ENCODE results near the gene ARMC12. TPM values are rescaled to one million over a fixed set of nuclear protein-coding genes. Genes with fewer than 3 reads are reported as not detected.
A peak's percentile ranks its signal among the peaks of the same experiment; 100 is the strongest.

The ARMC12 gene
- total and polyA plus RNA-seq, 2 of the 4 experiments (the other 2 are of a cell fraction): 0.18 to 0.74 TPM

- Histone ChIP-seq H4K91ac (ENCODE audit: insufficient read depth, low read depth, low read length) (no peak within 1 kb of the TSS), H3K14ac (replicated peaks; ENCODE audit: low read depth, low read length) (peak within 1 kb of the TSS; percentile 26), H3K9me1 (ENCODE audit: insufficient read depth, low read length) (peaks cover 2% of the 10 kb centered on the region; the same call in 1 of the 2 replicates), H2AFZ (replicated peaks; ENCODE audit: low read length, poor library complexity) (peak within 1 kb of the TSS; percentile 95), H3K9ac (ENCODE audit: low read depth, low read length) (peak within 1 kb of the TSS; percentile 65; the same call in 1 of the 2 replicates), H2AK5ac (ENCODE audit: low read depth, low read length) (peak within 1 kb of the TSS; percentile 64; the same call in 1 of the 2 replicates), H2AK9ac (replicated peaks; ENCODE audit: low read depth, low read length, poor library complexity) (peak within 1 kb of the TSS; percentile 87), H3K79me1 (ENCODE audit: low read depth in 1 of 2, low read length in 2 of 2) (peaks cover 3 to 6% of the 10 kb centered on the region in 2 experiments; a peak in 2 of 4 replicates), H3K18ac (ENCODE audit: low read depth, low read length) (no peak within 1 kb of the TSS), H3K36me3 (ENCODE audit: control insufficient read depth, insufficient read depth, low read length) (no peaks in the 10 kb centered on the region), H3K4me2 (ENCODE audit: low read depth, low read length) (peak within 1 kb of the TSS; percentile 92), H3K23ac (ENCODE audit: low read depth, low read length) (peak within 1 kb of the TSS; percentile 84), H2BK15ac (ENCODE audit: low read depth, low read length) (no peak within 1 kb of the TSS), H3K9me3 (ENCODE audit: control insufficient read depth, insufficient read depth, low read length) (no peaks in the 10 kb centered on the region), H3K4me3 (ENCODE audit: insufficient read depth, low read depth, low read length) (peak within 1 kb of the TSS; percentile 59), H3K27me3 (ENCODE audit: control insufficient read depth, insufficient read depth, low read length) (no peaks in the 10 kb centered on the region), H2BK5ac (ENCODE audit: low read depth, low read length, poor library complexity, severe bottlenecking) (no peak within 1 kb of the TSS), H2BK120ac (ENCODE audit: low read depth, low read length) (no peak within 1 kb of the TSS), H3K4me1 (ENCODE audit: control insufficient read depth, insufficient read depth, low read length) (peaks cover 2% of the 10 kb centered on the region; the same call in 1 of the 2 replicates), H3K56ac (ENCODE audit: extremely low read depth, insufficient read depth, low read length) (no peak within 1 kb of the TSS), H3K27ac (ENCODE audit: insufficient read depth, low read length) (peak within 1 kb of the TSS; percentile 13; the same call in 1 of the 2 replicates), H4K20me1 (ENCODE audit: insufficient read depth, low read length) (peaks cover 5% of the 10 kb centered on the region; the same call in 1 of the 2 replicates), H2BK20ac (ENCODE audit: low read depth, low read length) (no peak within 1 kb of the TSS), H3K4ac (ENCODE audit: low read depth, low read length) (no peak within 1 kb of the TSS), H4K5ac (ENCODE audit: low read depth, low read length) (no peak within 1 kb of the TSS), H4K8ac (ENCODE audit: low read depth in 2 of 2, low read length in 2 of 2) (peak within 1 kb of the TSS in 1 of 2 experiments; percentile 31; a peak in 1 of 4 replicates)
- WGBS, 2 experiments (ENCODE audit: extremely low coverage in 2 of 2, insufficient read length in 1 of 2): 5% methylated on average over 25 of the region's 80 CpGs; no CpG with 5 or more reads in 1 of the 2 experiments
- ChIA-PET POLR2A (ENCODE audit: unreplicated experiment) (no interaction called here), CTCF (no interaction called here)
- TF ChIP-seq USF2 (IDR thresholded peaks at IDR 0.05; ENCODE audit: low read depth, low read length): peak; percentile 72
- peak; percentile 70 for TF ChIP-seq POLR2A (IDR thresholded peaks at IDR 0.05; ENCODE audit: low read depth, low read length)
- TF ChIP-seq, protein P1, sequence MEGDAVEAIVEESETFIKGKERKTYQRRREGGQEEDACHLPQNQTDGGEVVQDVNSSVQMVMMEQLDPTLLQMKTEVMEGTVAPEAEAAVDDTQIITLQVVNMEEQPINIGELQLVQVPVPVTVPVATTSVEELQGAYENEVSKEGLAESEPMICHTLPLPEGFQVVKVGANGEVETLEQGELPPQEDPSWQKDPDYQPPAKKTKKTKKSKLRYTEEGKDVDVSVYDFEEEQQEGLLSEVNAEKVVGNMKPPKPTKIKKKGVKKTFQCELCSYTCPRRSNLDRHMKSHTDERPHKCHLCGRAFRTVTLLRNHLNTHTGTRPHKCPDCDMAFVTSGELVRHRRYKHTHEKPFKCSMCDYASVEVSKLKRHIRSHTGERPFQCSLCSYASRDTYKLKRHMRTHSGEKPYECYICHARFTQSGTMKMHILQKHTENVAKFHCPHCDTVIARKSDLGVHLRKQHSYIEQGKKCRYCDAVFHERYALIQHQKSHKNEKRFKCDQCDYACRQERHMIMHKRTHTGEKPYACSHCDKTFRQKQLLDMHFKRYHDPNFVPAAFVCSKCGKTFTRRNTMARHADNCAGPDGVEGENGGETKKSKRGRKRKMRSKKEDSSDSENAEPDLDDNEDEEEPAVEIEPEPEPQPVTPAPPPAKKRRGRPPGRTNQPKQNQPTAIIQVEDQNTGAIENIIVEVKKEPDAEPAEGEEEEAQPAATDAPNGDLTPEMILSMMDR (conservative IDR thresholded peaks at IDR 0.05; ENCODE audit: low read depth, low read length): no peak
- peak; percentile 70; the same call in 1 of the 2 replicates for TF ChIP-seq MAZ (IDR thresholded peaks at IDR 0.05; ENCODE audit: borderline replicate concordance, low read depth, low read length)
- no peak for TF ChIP-seq MAFK (IDR thresholded peaks at IDR 0.05; ENCODE audit: low read depth, low read length)
- peak; percentile 51; the same call in 1 of the 2 replicates for TF ChIP-seq MXI1 (IDR thresholded peaks at IDR 0.05; ENCODE audit: borderline replicate concordance, low read depth, low read length)
- no peak for TF ChIP-seq CHD1 (IDR thresholded peaks at IDR 0.05; ENCODE audit: low read depth, low read length)
- TF ChIP-seq RAD21 (IDR thresholded peaks at IDR 0.05; ENCODE audit: low read length): no peak
- DNase-seq (peak; percentile 80), ATAC-seq (ENCODE audit: low read depth) (peak; percentile 99)
- dilution Hi-C loops (cut with HindIII; ENCODE audit: low sequenced_read_pairs, unreplicated experiment): no loop called here
- intact Hi-C loops (cut with micrococcal nuclease): no loop called here
- no TSS peak for BruUV-seq (replicated peaks)
- in situ Hi-C loops (cut with MboI; ENCODE audit: low sequenced_read_pairs): no loop called here
These were observed 48.1 kb upstream of the ARMC12 start, which contains the start of gene FKBP5 for GRCh38 chr6:35688605-35689322. Gene FKBP5 (minus strand): TSS chr6:35688915. CDS start chr6:35642824, 46,091 bp downstream.
